Mammary epithelial cell (primary cell): Measurements from ENCODE around the gene PAOX.

Experiments used
- EZH2 ChIP-seq: IDR thresholded peaks from 2 replicates; pipeline ENCODE4 v1.6.1; 2012; ENCODE audit warnings: low read length, inconsistent platforms, borderline replicate concordance
- TF ChIP-seq, protein P1 (sequence below), 2 donors: IDR thresholded peaks in 1 of 2; conservative IDR thresholded peaks in 1 of 2; 2 replicates each; pipeline ENCODE4 v1.5.1; 2011 to 2012; ENCODE audit warnings: inconsistent platforms in 2 of 2, low read length in 2 of 2, mild to moderate bottlenecking in 2 of 2, control low read depth in 1 of 2, low read depth in 1 of 2; ENCODE audit not compliant: insufficient read depth in 1 of 2; ENCODE audit errors: extremely low read depth in 1 of 2

DNA sequence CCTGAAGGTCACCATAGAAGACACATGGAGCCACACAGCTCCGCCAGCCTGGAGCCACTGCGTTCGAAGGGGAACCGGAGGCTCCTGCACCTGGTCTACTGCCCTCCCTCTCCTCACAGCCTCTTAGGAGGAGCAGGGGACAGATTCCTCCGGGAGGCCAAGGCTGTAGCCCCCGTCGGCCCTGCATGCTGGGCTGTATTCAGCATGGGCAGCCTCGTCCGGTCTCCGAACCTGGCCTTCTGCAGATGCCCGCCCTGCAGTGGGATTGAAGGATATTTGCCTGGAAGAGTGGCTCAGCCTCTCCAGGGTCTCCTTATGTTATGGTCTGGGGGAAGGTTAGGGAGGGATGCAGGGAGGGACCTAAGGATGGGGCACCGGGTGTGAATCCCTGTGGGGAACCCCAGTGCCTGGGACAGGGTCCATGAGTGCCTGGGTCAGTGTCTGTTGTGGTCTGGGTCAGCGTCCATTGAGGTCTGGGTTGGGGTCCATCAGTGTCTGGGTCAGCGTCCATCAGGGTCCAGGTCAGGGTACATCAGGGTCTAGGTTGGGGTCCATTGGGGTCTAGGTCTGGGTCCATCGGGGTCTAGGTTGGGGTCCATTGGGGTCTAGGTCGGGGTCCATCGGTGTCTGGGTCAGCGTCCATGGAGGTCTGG, 61.7 kb downstream of the PAOX start:
- TF ChIP-seq, protein P1, sequence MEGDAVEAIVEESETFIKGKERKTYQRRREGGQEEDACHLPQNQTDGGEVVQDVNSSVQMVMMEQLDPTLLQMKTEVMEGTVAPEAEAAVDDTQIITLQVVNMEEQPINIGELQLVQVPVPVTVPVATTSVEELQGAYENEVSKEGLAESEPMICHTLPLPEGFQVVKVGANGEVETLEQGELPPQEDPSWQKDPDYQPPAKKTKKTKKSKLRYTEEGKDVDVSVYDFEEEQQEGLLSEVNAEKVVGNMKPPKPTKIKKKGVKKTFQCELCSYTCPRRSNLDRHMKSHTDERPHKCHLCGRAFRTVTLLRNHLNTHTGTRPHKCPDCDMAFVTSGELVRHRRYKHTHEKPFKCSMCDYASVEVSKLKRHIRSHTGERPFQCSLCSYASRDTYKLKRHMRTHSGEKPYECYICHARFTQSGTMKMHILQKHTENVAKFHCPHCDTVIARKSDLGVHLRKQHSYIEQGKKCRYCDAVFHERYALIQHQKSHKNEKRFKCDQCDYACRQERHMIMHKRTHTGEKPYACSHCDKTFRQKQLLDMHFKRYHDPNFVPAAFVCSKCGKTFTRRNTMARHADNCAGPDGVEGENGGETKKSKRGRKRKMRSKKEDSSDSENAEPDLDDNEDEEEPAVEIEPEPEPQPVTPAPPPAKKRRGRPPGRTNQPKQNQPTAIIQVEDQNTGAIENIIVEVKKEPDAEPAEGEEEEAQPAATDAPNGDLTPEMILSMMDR (conservative IDR thresholded peaks at IDR 0.05 in 1 of 2, IDR thresholded peaks at IDR 0.05 in 1 of 2; ENCODE audit: extremely low read depth in 1 of 2, insufficient read depth in 1 of 2, low read depth in 1 of 2, low read length in 2 of 2) = no peak
- TF ChIP-seq EZH2 = no peak
